Stomach (tissue), 9 donors: Measurements from ENCODE around the gene HOXB7. TPM values are rescaled to one million over a fixed set of nuclear protein-coding genes. Genes with fewer than 3 reads are reported as not detected.

Source experiments
- DNase-seq, 2 donors: peaks; one replicate each; pipeline versions ENCODE4 v3.0.0 to v3.0.0-alpha.2; 2013 to 2019
- H3K27ac ChIP-seq, 5 donors: fragments of 200-600 bp in 4 of 5; sonication (generic) in 4 of 5; one replicate each; pipeline ENCODE4 v1.5.1; 2013 to 2019; ENCODE audit warnings: mild to moderate bottlenecking in 1 of 5, moderate library complexity in 1 of 5
- H3K27me3 ChIP-seq, 3 donors: fragments of 200-600 bp; sonication (generic); one replicate each; pipeline ENCODE4 v1.5.1; 2017 to 2019; ENCODE audit warnings: mixed run types in 1 of 3
- H3K36me3 ChIP-seq, 4 donors: fragments of 200-600 bp; sonication (generic); 1 replicate in 3 of 4; 2 replicates in 1 of 4; pipeline ENCODE4 v1.5.1; 2016 to 2019
- H3K4me1 ChIP-seq, 4 donors: fragments of 200-600 bp; sonication (generic); one replicate each; pipeline ENCODE4 v1.5.1; 2016 to 2019
- H3K4me3 ChIP-seq, 4 donors: fragments of 200-600 bp; sonication (generic) in 3 of 4; one replicate each; pipeline ENCODE4 v1.5.1; 2016 to 2019; ENCODE audit warnings: mild to moderate bottlenecking in 1 of 4
- H3K9me3 ChIP-seq, 4 donors: fragments of 200-600 bp; sonication (generic); one replicate each; pipeline ENCODE4 v1.5.1; 2016 to 2019
- EP300 ChIP-seq: sonication (generic); formaldehyde crosslinking; IDR thresholded peaks from one replicate; pipeline ENCODE4 v1.6.1; 2017; ENCODE audit warnings: antibody characterized with exemption
- POLR2A ChIP-seq, 4 donors: fragments of 450-650 bp; IDR thresholded peaks; one replicate each; pipeline ENCODE4 v1.6.1; 2016; ENCODE audit warnings: antibody characterized with exemption in 4 of 4, control low read depth in 2 of 4, mild to moderate bottlenecking in 1 of 4, moderate library complexity in 1 of 4
- POLR2AphosphoS5 ChIP-seq, 3 donors: sonication (generic); formaldehyde crosslinking; IDR thresholded peaks; one replicate each; pipeline ENCODE4 v1.6.1; 2016; ENCODE audit warnings: antibody characterized with exemption in 3 of 3
- WGBS, 5 donors: extraction: QIAGEN DNeasy Blood & Tissue Kit in 3 of 5; methylation state at CpG; one replicate each; pipeline versions ENCODE4 v1.1.5 to v1.1.7; 2013 to 2018; 5-methylcytosine and 5-hydroxymethylcytosine counted together
- intact Hi-C: fragments of 100-400 bp; cut with DNase I; formaldehyde crosslinking; loops from one replicate; pipeline ENCODE4 v1.15.1; 2023; ENCODE audit warnings: low total_unique reads
- polyA plus RNA-seq, 3 donors: library from polyadenylated mRNA; stranded (reverse); fragments of 200-250 nt; gene quantifications; one replicate each; pipeline ENCODE4 v1.2.3, GENCODE V29; 2013
- total RNA-seq, 5 donors: library from RNA; depleted of rRNA; stranded (reverse); fragments of >200 nt; gene quantifications; one replicate each; pipeline versions ENCODE4 v1.1.0 to v1.2.3, GENCODE V29; 2014 to 2016
- TF ChIP-seq, protein P1 (sequence below), 7 experiments: fragments of 450-650 bp in 4 of 7; fragments of 200-600 bp in 3 of 7; sonication (generic) in 3 of 7; IDR thresholded peaks; one replicate each; pipeline ENCODE4 v1.5.1; 2016 to 2019; ENCODE audit warnings: antibody characterized with exemption in 7 of 7, control low read depth in 2 of 7, mild to moderate bottlenecking in 1 of 7
- donor health status: healthy with polysubstance abuse.
- donor health status: Bipolar disorder and iron deficiency.
- donor health status: healthy.

HOXB7 gene
- total and polyA plus RNA-seq, 8 donors, result 1.0 to 16.5 (median 2.6) TPM

DNA sequence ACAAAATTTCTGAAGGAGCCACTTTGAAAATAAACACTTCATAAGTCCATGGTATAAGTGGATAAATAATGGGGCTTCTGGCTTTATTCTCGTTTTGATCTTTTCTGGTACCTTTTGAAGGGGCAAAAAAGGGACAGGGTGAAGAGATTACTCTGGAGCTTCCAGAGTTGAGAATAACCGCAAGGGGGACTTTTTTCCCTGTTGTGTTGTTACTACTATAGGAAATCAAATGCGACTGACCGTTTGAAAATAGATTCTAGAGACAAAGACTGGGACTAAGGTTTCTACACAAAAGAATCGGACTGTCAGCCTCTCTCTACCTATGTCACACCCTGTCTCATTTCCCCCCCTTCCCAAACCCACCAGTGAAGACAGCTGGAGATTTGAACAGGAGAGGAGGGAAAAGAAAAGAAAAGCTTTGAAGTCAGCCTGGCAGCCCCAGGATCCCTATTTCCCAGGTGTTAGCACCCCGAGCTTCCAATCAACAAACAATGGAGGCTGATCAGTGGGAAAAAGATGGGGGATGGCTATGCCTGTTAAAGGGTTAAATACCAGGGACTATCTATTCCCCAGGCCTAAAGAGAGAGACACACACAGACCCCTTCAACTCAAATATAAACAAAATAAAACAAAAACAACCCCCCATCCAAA is 41.0 kb downstream of the HOXB7 start:
- 23 to 32% (median 30%) methylated on average over 6 of the region's 6 CpGs for WGBS, 5 donors
- TF ChIP-seq, protein P1, sequence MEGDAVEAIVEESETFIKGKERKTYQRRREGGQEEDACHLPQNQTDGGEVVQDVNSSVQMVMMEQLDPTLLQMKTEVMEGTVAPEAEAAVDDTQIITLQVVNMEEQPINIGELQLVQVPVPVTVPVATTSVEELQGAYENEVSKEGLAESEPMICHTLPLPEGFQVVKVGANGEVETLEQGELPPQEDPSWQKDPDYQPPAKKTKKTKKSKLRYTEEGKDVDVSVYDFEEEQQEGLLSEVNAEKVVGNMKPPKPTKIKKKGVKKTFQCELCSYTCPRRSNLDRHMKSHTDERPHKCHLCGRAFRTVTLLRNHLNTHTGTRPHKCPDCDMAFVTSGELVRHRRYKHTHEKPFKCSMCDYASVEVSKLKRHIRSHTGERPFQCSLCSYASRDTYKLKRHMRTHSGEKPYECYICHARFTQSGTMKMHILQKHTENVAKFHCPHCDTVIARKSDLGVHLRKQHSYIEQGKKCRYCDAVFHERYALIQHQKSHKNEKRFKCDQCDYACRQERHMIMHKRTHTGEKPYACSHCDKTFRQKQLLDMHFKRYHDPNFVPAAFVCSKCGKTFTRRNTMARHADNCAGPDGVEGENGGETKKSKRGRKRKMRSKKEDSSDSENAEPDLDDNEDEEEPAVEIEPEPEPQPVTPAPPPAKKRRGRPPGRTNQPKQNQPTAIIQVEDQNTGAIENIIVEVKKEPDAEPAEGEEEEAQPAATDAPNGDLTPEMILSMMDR (IDR thresholded peaks at IDR 0.05), result no peak
- TF ChIP-seq EP300 (no peak), POLR2AphosphoS5 (IDR thresholded peaks at IDR 0.05) (no peak), POLR2A (IDR thresholded peaks at IDR 0.05) (no peak)
- Histone ChIP-seq H3K9me3 (no peaks in the 10 kb centered on the region), H3K27ac (peak overlapping the region; percentile 51 to 95 (median 93)), H3K36me3 (no peaks in the 10 kb centered on the region), H3K27me3 (peaks cover 0 to 100% (median 45%) of the 10 kb centered on the region in 3 donors), H3K4me3 (peak overlapping the region; percentile 27 to 57 (median 38)), H3K4me1 (peaks cover 11 to 89% (median 56%) of the 10 kb centered on the region in 4 donors)
- DNase-seq, result no peak
- intact Hi-C loops, result no loop called here

DNA sequence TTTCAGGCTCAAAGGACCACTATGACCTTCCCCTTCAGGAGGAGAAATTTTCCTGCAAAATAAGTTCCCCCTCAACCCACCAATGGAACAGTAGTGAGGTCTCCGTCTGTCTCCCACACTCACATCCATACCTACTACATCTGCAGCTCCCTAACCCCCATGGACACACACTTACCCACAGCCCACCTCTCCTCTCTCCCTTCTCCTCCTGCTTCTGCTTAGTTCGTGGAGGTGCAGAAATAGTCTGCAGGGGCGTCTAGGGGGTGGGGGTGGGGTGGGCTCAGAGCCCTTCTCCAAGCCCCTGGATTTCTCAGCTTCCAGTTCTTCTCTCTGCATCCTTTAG is 41.6 kb downstream of the HOXB7 start:
- H3K4me3 ChIP-seq, result peak overlapping the region; percentile 27 to 57 (median 34)
- H3K4me1 ChIP-seq, result peaks cover 17 to 90% (median 57%) of the 10 kb centered on the region in 4 donors
- TF ChIP-seq POLR2A (IDR thresholded peaks at IDR 0.05) (no peak), EP300 (no peak), POLR2AphosphoS5 (IDR thresholded peaks at IDR 0.05) (no peak)
- TF ChIP-seq, protein P1 (IDR thresholded peaks at IDR 0.05), result no peak
- H3K27ac ChIP-seq, result peak overlapping the region; percentile 14 to 95 (median 93)
- DNase-seq, result no peak
- peaks cover 0 to 100% (median 46%) of the 10 kb centered on the region in 3 donors for H3K27me3 ChIP-seq
- WGBS, 5 donors, result 12 to 34% (median 23%) methylated on average over 3 of the region's 3 CpGs
- intact Hi-C loops, result no loop called here
- no peaks in the 10 kb centered on the region for H3K36me3 ChIP-seq
- H3K9me3 ChIP-seq, result no peaks in the 10 kb centered on the region

DNA sequence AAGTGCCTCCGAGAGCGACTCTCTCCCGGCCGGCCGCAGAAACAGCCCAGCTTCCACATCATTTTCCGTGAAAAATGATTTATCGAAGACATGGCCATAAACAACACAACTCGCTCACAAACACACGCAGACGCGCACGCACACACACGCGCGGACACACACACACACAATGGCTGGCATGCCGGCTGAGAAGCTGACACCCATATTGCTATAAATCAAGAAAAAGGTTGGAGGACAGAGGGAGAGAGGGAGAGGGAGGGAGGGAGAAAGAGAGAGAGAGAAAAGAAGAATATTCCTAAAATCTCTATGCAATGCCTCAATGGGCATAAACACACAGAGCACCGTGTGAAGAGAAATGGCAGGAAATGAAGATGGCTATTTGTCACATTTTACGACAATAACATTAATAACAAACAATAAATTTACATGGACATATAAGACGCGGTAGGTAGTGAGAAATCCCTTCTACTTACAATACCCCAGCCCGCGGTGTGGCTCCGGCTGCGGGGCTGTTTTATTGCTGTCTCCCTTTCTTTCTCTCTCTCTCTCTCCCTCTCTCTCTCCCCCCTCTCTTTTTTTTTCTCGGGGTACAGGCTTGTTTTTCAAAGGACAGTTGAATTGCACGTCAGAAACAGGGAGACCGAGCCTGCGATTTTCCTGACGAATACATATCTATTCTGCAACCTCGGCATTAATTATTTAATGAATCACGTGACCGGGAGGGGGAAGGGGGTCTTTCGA is 42.1 kb downstream of the HOXB7 start:
- DNase-seq, result no peak
- Histone ChIP-seq H3K27me3 (peaks cover 0 to 100% (median 47%) of the 10 kb centered on the region in 3 donors), H3K4me3 (peak overlapping the region; percentile 27 to 57 (median 34)), H3K4me1 (peaks cover 18 to 94% (median 59%) of the 10 kb centered on the region in 4 donors), H3K9me3 (no peaks in the 10 kb centered on the region), H3K36me3 (no peaks in the 10 kb centered on the region), H3K27ac (peak overlapping the region; percentile 14 to 95 (median 93))
- no peak for TF ChIP-seq EP300
- TF ChIP-seq, protein P1 (IDR thresholded peaks at IDR 0.05), result no peak
- no peak for TF ChIP-seq POLR2A (IDR thresholded peaks at IDR 0.05)
- TF ChIP-seq POLR2AphosphoS5 (IDR thresholded peaks at IDR 0.05), result no peak
- 15 to 21% (median 19%) methylated on average over 33 of the region's 33 CpGs for whole genome bisulfite sequencing, 5 donors
- intact Hi-C loops, result no loop called here

DNA sequence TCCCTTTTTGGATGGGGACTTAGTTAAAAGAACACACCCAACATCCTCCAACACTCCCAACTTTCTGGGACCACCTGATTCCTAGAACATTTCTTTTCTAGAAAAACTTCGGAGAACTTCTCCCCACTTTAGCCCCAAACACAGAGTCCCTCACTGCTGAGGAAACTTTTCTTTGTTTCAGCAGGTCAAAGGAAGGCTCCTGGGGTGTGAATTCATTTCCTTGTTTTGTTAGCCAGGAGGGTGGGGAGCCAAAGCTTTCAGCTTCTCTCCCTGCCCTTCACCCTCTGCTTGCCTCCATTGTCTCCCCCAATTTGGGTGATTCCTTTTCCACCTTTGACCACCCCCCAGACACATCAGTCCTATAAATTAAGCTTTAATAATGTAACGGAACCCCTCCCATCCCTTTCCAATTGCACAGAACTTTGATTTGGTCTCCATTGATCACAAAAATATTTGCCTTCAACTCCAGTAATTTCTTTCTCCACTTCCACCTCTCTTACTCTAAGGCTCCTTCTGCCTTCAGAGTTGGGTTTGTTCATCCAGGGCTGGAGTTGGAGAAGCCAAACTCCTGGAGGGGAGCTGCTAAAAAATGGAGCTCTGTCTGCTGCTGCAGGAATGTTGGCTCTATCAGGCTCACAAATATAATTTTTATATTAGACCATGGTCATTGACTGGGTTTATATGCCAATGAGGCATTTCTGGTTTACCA is 43.0 kb downstream of the HOXB7 start:
- WGBS, 5 donors, result 36 to 48% (median 43%) methylated on average over 2 of the region's 2 CpGs

More for the DNA sequence above, 43.0 kb downstream of the HOXB7 start:
- Histone ChIP-seq H3K27ac (peak overlapping the region in 4 of 5 donors; percentile 54 to 95 (median 93)), H3K4me3 (peak overlapping the region; percentile 27 to 57 (median 34)), H3K9me3 (no peaks in the 10 kb centered on the region), H3K4me1 (peaks cover 24 to 94% (median 61%) of the 10 kb centered on the region in 4 donors), H3K36me3 (no peaks in the 10 kb centered on the region), H3K27me3 (peaks cover 0 to 100% (median 46%) of the 10 kb centered on the region in 3 donors)
- DNase-seq, result no peak
- intact Hi-C loops, result no loop called here
- TF ChIP-seq POLR2AphosphoS5 (IDR thresholded peaks at IDR 0.05) (no peak), EP300 (no peak), POLR2A (IDR thresholded peaks at IDR 0.05) (no peak)
- TF ChIP-seq, protein P1 (IDR thresholded peaks at IDR 0.05), result no peak
